HG03095 (cell line): ENCODE results near the gene TLE5.
"Not testable (repeated sequence)": the region's sequence is repeated elsewhere in the genome, so short reads cannot be mapped to it uniquely, and the experiment has no call there.

Source experiments
- ATAC-seq: cut with Tn5 transposase; IDR thresholded peaks from one replicate; pipeline ENCODE4 v1.9.1; 2021; ENCODE audit warnings: moderate library complexity; ENCODE audit not compliant: unreplicated experiment

Gene TLE5

GRCh38 chr19:3061182-3062161, 823 bp downstream of the TLE5 start:
- ATAC-seq, result no peak

GRCh38 chr19:3060857-3061181, 1.5 kb downstream of the TLE5 start:
- no peak for ATAC-seq

GRCh38 chr19:3059653-3060052, 2.6 kb downstream of the TLE5 start:
- no peak for ATAC-seq

- ATAC-seq, result no peak
Observed at GRCh38 chr19:3058821-3059314, 3.4 kb downstream of the TLE5 start.

GRCh38 chr19:3058009-3058820, 4.1 kb downstream of the TLE5 start:
- no peak for ATAC-seq

- no peak for ATAC-seq
Observed at GRCh38 chr19:3057275-3057714, 5.0 kb downstream of the TLE5 start.

- ATAC-seq, result no peak
Observed at GRCh38 chr19:3056417-3057088, 5.7 kb downstream of the TLE5 start.

- ATAC-seq, result no peak
Observed at GRCh38 chr19:3055741-3056416, 6.4 kb downstream of the TLE5 start.

- ATAC-seq, result no peak
Observed at GRCh38 chr19:3054972-3055740, 7.1 kb downstream of the TLE5 start.

GRCh38 chr19:3054265-3054971, 7.9 kb downstream of the TLE5 start:
- ATAC-seq, result no peak

GRCh38 chr19:3053780-3054179, 8.5 kb downstream of the TLE5 start:
- no peak for ATAC-seq

- ATAC-seq, result no peak
Observed at GRCh38 chr19:3053218-3053621, 9.1 kb downstream of the TLE5 start.

- not testable (repeated sequence) for ATAC-seq
Observed at GRCh38 chr19:3050016-3050415, 12.3 kb downstream of the TLE5 start.

GRCh38 chr19:3049089-3049488, 13.2 kb downstream of the TLE5 start:
- no peak for ATAC-seq

- no peak for ATAC-seq
Observed at GRCh38 chr19:3048190-3048533, 14.1 kb downstream of the TLE5 start.

GRCh38 chr19:3047496-3048189, 14.7 kb downstream of the TLE5 start:
- no peak for ATAC-seq

- no peak for ATAC-seq
Observed at GRCh38 chr19:3046698-3047495, 15.4 kb downstream of the TLE5 start.
